A549 (cell line): Measurements from ENCODE around the gene PRKCE. TPM values are rescaled to one million over a fixed set of nuclear protein-coding genes. Genes with fewer than 3 reads are reported as not detected.

Source experiments
- ATAC-seq, 2 experiments: fragments of 200-7000 bp in 1 of 2; fragments of >200 bp in 1 of 2; cut with Nextera tagmentation in 1 of 2; cut with Tn5 transposase in 1 of 2; 3 replicates each; pipeline versions ENCODE4 v1.8.0 to v1.9.1; 2018 to 2020; ENCODE audit warnings: mild to moderate bottlenecking in 1 of 2, moderate library complexity in 1 of 2
- CTCF ChIA-PET: fragments of 300-600 bp; sonication (Branson Sonifier 250); formaldehyde crosslinking; extraction: SDS; loops from one replicate; lab custom pipeline; 2021; ENCODE audit warnings: antibody characterized with exemption, inconsistent platforms; lab: Yijun Ruan, JAX
- POLR2A ChIA-PET: fragments of 350-600 bp; formaldehyde crosslinking; extraction: SDS; loops from one replicate; lab custom pipeline; 2021; ENCODE audit warnings: antibody characterized with exemption, inconsistent platforms; lab: Yijun Ruan, JAX
- DNase-seq, 2 experiments: peaks; one replicate each; pipeline versions ENCODE4 v3.0.0 to v3.0.0-alpha.2; 2011 to 2016; ENCODE audit warnings: low read depth in 1 of 2, low spot score in 1 of 2
- FAIRE-seq: peaks from 2 replicates; lab custom pipeline; 2011; peaks lifted over from hg19 to GRCh38; lab: Jason Lieb, UNC
- H3K27ac ChIP-seq, 2 experiments: fragments of >200 bp; sonication (Bioruptor Twin); formaldehyde crosslinking; 3 replicates each; pipeline ENCODE4 v1.5.1; 2016 to 2017
- H3K4me1 ChIP-seq: fragments of >200 bp; sonication (Bioruptor Twin); formaldehyde crosslinking; 3 replicates; pipeline ENCODE4 v1.6.1; 2016
- H3K4me2 ChIP-seq: fragments of >200 bp; sonication (Bioruptor Twin); formaldehyde crosslinking; 3 replicates; pipeline ENCODE4 v1.6.1; 2016
- H3K4me3 ChIP-seq: fragments of >200 bp; sonication (Bioruptor Twin); formaldehyde crosslinking; 3 replicates; pipeline ENCODE4 v1.5.1; 2016
- H3K9me3 ChIP-seq: fragments of >200 bp; sonication (Bioruptor Twin); formaldehyde crosslinking; 3 replicates; pipeline ENCODE4 v1.6.1; 2016
- ATOH8 ChIP-seq: fragments of 250-450 bp; sonication (Bioruptor Pico); IDR thresholded peaks from 2 replicates; pipeline ENCODE4 v1.5.0; 2020; ENCODE audit warnings: low read depth, mild to moderate bottlenecking, moderate library complexity
- CBX8 ChIP-seq: fragments of 200-600 bp; sonication (generic); IDR thresholded peaks from 2 replicates; pipeline ENCODE4 v1.6.1; 2016
- CHD2 ChIP-seq: fragments of 150-350 bp; IDR thresholded peaks from 2 replicates; pipeline ENCODE4 v1.6.1; 2014; ENCODE audit warnings: low read length; ENCODE audit not compliant: partially characterized antibody
- CHD4 ChIP-seq: fragments of 200-600 bp; sonication (generic); IDR thresholded peaks from 2 replicates; pipeline ENCODE4 v1.6.1; 2016; ENCODE audit warnings: antibody characterized with exemption, mild to moderate bottlenecking, borderline replicate concordance
- EP300 ChIP-seq, 2 experiments: fragments of >200 bp; sonication (Bioruptor Twin); formaldehyde crosslinking; IDR thresholded peaks; 2 replicates in 1 of 2; 3 replicates in 1 of 2; pipeline ENCODE4 v1.6.1; 2016 to 2017
- FOSL2 ChIP-seq, 2 experiments: fragments of 450-650 bp in 1 of 2; fragments of >200 bp in 1 of 2; sonication (Bioruptor Twin) in 1 of 2; formaldehyde crosslinking; IDR thresholded peaks; 2 replicates each; pipeline versions ENCODE4 v1.5.0 to v1.6.1; 2016 to 2020; ENCODE audit warnings: mild to moderate bottlenecking in 1 of 2, moderate library complexity in 1 of 2
- GATA3 ChIP-seq: IDR thresholded peaks from 2 replicates; pipeline ENCODE4 v1.6.1; 2012; ENCODE audit warnings: borderline replicate concordance
- HDAC2 ChIP-seq: fragments of 200-600 bp; sonication (generic); IDR thresholded peaks from 2 replicates; pipeline ENCODE4 v1.6.1; 2016
- HOXA7 ChIP-seq: fragments of 250-450 bp; sonication (Bioruptor Pico); IDR thresholded peaks from 2 replicates; pipeline ENCODE4 v1.5.0; 2020; ENCODE audit warnings: mild to moderate bottlenecking, moderate library complexity
- JUN ChIP-seq, 2 experiments: fragments of >200 bp; sonication (Bioruptor Twin); formaldehyde crosslinking; IDR thresholded peaks; 2 replicates in 1 of 2; 3 replicates in 1 of 2; pipeline ENCODE4 v1.6.1; 2016 to 2017
- MAFK ChIP-seq: fragments of 450-650 bp; IDR thresholded peaks from 2 replicates; pipeline ENCODE4 v1.6.1; 2014; ENCODE audit not compliant: partially characterized antibody
- MAZ ChIP-seq: fragments of 150-350 bp; IDR thresholded peaks from 2 replicates; pipeline ENCODE4 v1.6.1; 2014; ENCODE audit warnings: antibody characterized with exemption, low read depth, low read length, borderline replicate concordance
- NFE2L2 ChIP-seq: fragments of 150-350 bp; conservative IDR thresholded peaks from 2 replicates; pipeline ENCODE4 v1.6.1; 2014; ENCODE audit warnings: low read length
- PBX3 ChIP-seq: IDR thresholded peaks from 2 replicates; pipeline ENCODE4 v1.6.1; 2012
- POLR2A ChIP-seq: IDR thresholded peaks from 2 replicates; pipeline ENCODE4 v1.6.1; 2012; ENCODE audit warnings: mild to moderate bottlenecking, low read length
- RARB ChIP-seq: fragments of 250-450 bp; sonication (Bioruptor Pico); IDR thresholded peaks from 2 replicates; pipeline ENCODE4 v1.8.0; 2021; ENCODE audit warnings: mild to moderate bottlenecking, moderate library complexity
- RFX5 ChIP-seq: fragments of 450-650 bp; IDR thresholded peaks from 2 replicates; pipeline ENCODE4 v1.7.1; 2014; ENCODE audit warnings: antibody characterized with exemption, mild to moderate bottlenecking, moderate library complexity
- SMC3 ChIP-seq: fragments of >200 bp; sonication (Bioruptor Twin); formaldehyde crosslinking; IDR thresholded peaks from 3 replicates; pipeline ENCODE4 v1.6.1; 2018; ENCODE audit warnings: inconsistent platforms
- SREBF2 ChIP-seq: fragments of 450-650 bp; IDR thresholded peaks from 2 replicates; pipeline ENCODE4 v1.6.1; 2014; ENCODE audit warnings: mild to moderate bottlenecking, moderate library complexity
- TFCP2L1 ChIP-seq: fragments of 250-450 bp; sonication (Bioruptor Pico); IDR thresholded peaks from 2 replicates; pipeline ENCODE4 v1.5.0; 2021; ENCODE audit warnings: mild to moderate bottlenecking
- TP53 ChIP-seq: fragments of 250-450 bp; sonication (Bioruptor Pico); IDR thresholded peaks from 2 replicates; pipeline ENCODE4 v1.5.0; 2021; ENCODE audit warnings: mild to moderate bottlenecking, moderate library complexity
- ZNF302 ChIP-seq: fragments of 250-450 bp; sonication (Bioruptor Pico); IDR thresholded peaks from 2 replicates; pipeline ENCODE4 v1.9.0; 2021; ENCODE audit warnings: inconsistent platforms, mild to moderate bottlenecking, moderate library complexity
- WGBS: methylation state at CpG from one replicate; pipeline ENCODE4 v1.1.6; 2017; ENCODE audit errors: missing lambda C conversion rate; 5-methylcytosine and 5-hydroxymethylcytosine counted together
- polyA plus RNA-seq, 4 experiments: library from polyadenylated mRNA; depleted of rRNA in 3 of 4; stranded (reverse); fragments of >200 nt; fragmentation: RNase III in 1 of 4; extraction: RNeasy Plus Mini Kit Qiagen cat#74134 plus additional on column Dnase treatment in 1 of 4; gene quantifications; 2 replicates in 3 of 4; 3 replicates in 1 of 4; pipeline ENCODE4 v1.2.3, GENCODE V29; 2011 to 2017
- TF ChIP-seq, protein P1 (sequence below): fragments of 150-350 bp; IDR thresholded peaks from 2 replicates; pipeline ENCODE4 v1.6.1; 2014; ENCODE audit warnings: low read depth, mild to moderate bottlenecking, low read length
- TF ChIP-seq, protein P2 (sequence below): fragments of >200 bp; sonication (Bioruptor Twin); formaldehyde crosslinking; IDR thresholded peaks from 3 replicates; pipeline ENCODE4 v1.5.1; 2016
- TF ChIP-seq, protein P3 (sequence below): fragments of 450-650 bp; IDR thresholded peaks from 2 replicates; pipeline ENCODE4 v1.6.1; 2014; ENCODE audit warnings: antibody characterized with exemption

Gene PRKCE
- polyA plus RNA-seq, 2 of the 4 experiments (the other 2 are of a cell fraction) = 11.5 to 12.0 TPM

DNA sequence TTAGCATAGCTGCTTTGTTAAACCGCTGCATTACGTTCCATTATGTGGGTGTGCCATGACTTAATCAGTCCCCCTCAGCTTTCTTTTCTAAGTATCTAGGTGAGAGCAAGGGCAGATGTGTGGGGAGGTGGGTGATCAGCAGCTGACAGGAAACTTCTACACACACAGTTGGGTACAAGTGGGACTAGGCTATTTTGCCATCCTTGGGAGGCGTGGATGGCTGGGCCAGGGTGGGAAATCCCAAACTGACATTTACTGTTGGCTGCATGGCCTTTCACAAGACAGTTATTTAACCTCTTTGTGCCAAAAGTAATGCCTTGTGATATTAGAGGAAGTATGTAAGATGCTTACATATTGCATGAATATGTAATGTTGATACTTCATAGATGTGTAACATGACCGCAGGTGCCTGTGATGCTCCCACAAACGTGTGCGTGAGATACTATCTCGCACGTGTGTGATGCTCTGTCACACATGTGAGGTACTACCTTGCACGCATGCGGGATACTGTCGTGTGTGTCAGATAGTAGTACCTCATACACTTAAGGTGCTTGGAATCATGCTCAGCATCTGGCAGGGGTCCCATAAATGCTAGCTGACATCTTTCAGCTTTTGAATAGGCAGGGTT lies 314.5 kb downstream of the PRKCE start:
- H3K27ac ChIP-seq = peak overlapping the region in 1 of 2 experiments; percentile 30; a peak in 3 of 6 replicates
- FAIRE-seq = no peak
- DNase-seq = no peak
- H3K4me2 ChIP-seq = no peak overlapping the region
- TF ChIP-seq CHD4 = no peak
- no peak for TF ChIP-seq HOXA7 (CRISPR knock-in tag)
- TF ChIP-seq PBX3 = no peak
- TF ChIP-seq CHD2 = no peak
- no peak for TF ChIP-seq RARB (CRISPR knock-in tag)
- TF ChIP-seq SMC3 = no peak
- TF ChIP-seq CBX8 = no peak
- TF ChIP-seq HDAC2 = no peak
- TF ChIP-seq, protein P1, sequence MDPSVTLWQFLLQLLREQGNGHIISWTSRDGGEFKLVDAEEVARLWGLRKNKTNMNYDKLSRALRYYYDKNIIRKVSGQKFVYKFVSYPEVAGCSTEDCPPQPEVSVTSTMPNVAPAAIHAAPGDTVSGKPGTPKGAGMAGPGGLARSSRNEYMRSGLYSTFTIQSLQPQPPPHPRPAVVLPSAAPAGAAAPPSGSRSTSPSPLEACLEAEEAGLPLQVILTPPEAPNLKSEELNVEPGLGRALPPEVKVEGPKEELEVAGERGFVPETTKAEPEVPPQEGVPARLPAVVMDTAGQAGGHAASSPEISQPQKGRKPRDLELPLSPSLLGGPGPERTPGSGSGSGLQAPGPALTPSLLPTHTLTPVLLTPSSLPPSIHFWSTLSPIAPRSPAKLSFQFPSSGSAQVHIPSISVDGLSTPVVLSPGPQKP = no peak
- no peak for TF ChIP-seq FOSL2 (IDR thresholded peaks at IDR 0.05)
- TF ChIP-seq FOSL2 (CRISPR knock-in tag; IDR thresholded peaks at IDR 0.05) = no peak
- TF ChIP-seq TP53 (CRISPR knock-in tag) = no peak
- TF ChIP-seq RFX5 = no peak
- TF ChIP-seq MAFK = no peak
- TF ChIP-seq ATOH8 (CRISPR knock-in tag) = no peak
- TF ChIP-seq EP300 (IDR thresholded peaks at IDR 0.05) = no peak
- no peak for TF ChIP-seq ZNF302 (CRISPR knock-in tag)
- TF ChIP-seq POLR2A = no peak
- no peak for TF ChIP-seq SREBF2
- TF ChIP-seq TFCP2L1 = no peak
- POLR2A ChIA-PET = no interaction called here
- no peak overlapping the region for H3K4me3 ChIP-seq
- no peaks in the 10 kb centered on the region; the same call in 2 of the 3 replicates for H3K9me3 ChIP-seq
- no peak for ATAC-seq
- peaks cover 46% of the 10 kb centered on the region for H3K4me1 ChIP-seq
- CTCF ChIA-PET = interaction anchor here (0.7 to 2.3 kb wide), 4 partner anchors 14 to 666 kb away, joined by 4 to 9 read pairs (median 4); no protein-coding TSS in a partner anchor
- WGBS = 91% methylated on average over 11 of the region's 11 CpGs

DNA sequence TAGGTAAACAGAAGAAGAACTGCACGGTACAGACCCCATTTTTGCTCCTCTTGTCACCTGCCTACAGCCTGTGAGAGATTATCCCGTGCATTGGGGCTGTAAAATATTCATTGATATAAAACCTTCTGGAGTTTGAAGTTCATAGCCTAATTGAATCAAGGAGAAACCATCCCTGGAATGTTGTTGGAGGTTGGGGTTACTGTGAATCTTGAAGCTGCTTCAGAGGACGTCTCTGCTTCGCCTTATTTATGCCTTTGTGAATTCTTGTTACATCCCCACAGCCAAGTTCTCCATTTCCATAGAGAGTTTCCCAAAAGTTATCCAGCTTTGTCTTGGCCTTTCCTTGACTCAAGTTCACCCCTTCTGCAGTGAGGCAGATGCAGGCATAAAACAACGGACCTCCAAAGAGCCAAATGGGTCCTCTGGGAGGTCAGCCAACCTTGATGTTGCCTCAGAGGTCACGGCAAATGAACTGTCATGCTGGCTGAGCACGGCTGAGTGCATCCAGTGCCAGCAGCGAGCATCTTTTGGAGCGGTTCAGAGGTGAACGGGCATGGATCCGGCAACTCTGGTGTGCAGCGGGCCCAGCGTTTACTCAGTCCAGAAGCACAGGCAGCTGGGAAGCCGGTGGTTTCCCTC lies 317.6 kb downstream of the PRKCE start:
- H3K4me2 ChIP-seq = no peak overlapping the region
- no peak overlapping the region for H3K4me3 ChIP-seq
- ChIA-PET CTCF (interaction anchor here (1.1 to 1.7 kb wide), 3 partner anchors 14 to 33 kb away, joined by 3 to 9 read pairs (median 4); no protein-coding TSS in a partner anchor), POLR2A (no interaction called here)
- WGBS = 89% methylated on average over 14 of the region's 14 CpGs
- no peaks in the 10 kb centered on the region for H3K9me3 ChIP-seq
- TF ChIP-seq GATA3 = no peak
- no peak for TF ChIP-seq NFE2L2
- TF ChIP-seq JUN (IDR thresholded peaks at IDR 0.05) = no peak
- no peak for TF ChIP-seq MAZ
- no peak for TF ChIP-seq HDAC2
- TF ChIP-seq ZNF302 (CRISPR knock-in tag) = no peak
- TF ChIP-seq, protein P2, sequence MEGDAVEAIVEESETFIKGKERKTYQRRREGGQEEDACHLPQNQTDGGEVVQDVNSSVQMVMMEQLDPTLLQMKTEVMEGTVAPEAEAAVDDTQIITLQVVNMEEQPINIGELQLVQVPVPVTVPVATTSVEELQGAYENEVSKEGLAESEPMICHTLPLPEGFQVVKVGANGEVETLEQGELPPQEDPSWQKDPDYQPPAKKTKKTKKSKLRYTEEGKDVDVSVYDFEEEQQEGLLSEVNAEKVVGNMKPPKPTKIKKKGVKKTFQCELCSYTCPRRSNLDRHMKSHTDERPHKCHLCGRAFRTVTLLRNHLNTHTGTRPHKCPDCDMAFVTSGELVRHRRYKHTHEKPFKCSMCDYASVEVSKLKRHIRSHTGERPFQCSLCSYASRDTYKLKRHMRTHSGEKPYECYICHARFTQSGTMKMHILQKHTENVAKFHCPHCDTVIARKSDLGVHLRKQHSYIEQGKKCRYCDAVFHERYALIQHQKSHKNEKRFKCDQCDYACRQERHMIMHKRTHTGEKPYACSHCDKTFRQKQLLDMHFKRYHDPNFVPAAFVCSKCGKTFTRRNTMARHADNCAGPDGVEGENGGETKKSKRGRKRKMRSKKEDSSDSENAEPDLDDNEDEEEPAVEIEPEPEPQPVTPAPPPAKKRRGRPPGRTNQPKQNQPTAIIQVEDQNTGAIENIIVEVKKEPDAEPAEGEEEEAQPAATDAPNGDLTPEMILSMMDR = no peak
- TF ChIP-seq, protein P3, sequence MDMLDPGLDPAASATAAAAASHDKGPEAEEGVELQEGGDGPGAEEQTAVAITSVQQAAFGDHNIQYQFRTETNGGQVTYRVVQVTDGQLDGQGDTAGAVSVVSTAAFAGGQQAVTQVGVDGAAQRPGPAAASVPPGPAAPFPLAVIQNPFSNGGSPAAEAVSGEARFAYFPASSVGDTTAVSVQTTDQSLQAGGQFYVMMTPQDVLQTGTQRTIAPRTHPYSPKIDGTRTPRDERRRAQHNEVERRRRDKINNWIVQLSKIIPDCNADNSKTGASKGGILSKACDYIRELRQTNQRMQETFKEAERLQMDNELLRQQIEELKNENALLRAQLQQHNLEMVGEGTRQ = no peak
- ATAC-seq (no peak), DNase-seq (no peak), FAIRE-seq (no peak)
- 0 out of 6 replicates have a peak overlapping the region, but pooled peaks of 1 of the 2 experiments have one; percentile 10 for H3K27ac ChIP-seq
- peaks cover 15% of the 10 kb centered on the region for H3K4me1 ChIP-seq
